Hepatocyte (in vitro differentiated cells): ENCODE results near the gene TSFM. TPM values are rescaled to one million over a fixed set of nuclear protein-coding genes. Genes with fewer than 3 reads are reported as not detected.

Source experiments
- DNase-seq: peaks from one replicate; pipeline ENCODE4 v3.0.0-alpha.2; 2016; ENCODE audit warnings: low spot score
- H2AFZ ChIP-seq: fragments of 200-600 bp; sonication (generic); 2 replicates; pipeline ENCODE4 v1.6.0; 2016; ENCODE audit warnings: antibody characterized with exemption, mild to moderate bottlenecking
- H3K27ac ChIP-seq: fragments of 200-600 bp; sonication (generic); 2 replicates; pipeline ENCODE4 v1.5.1; 2016; ENCODE audit warnings: mild to moderate bottlenecking
- H3K27me3 ChIP-seq: fragments of 200-600 bp; sonication (generic); 2 replicates; pipeline ENCODE4 v1.6.1; 2016
- H3K36me3 ChIP-seq: fragments of 200-600 bp; sonication (generic); replicated peaks from 2 replicates; pipeline ENCODE4 v1.5.1; 2016; ENCODE audit warnings: low read depth; ENCODE audit not compliant: insufficient read depth
- H3K4me1 ChIP-seq: fragments of 200-600 bp; sonication (generic); 2 replicates; pipeline ENCODE4 v1.5.1; 2016; ENCODE audit warnings: mild to moderate bottlenecking, moderate library complexity; ENCODE audit not compliant: insufficient read depth
- H3K4me2 ChIP-seq: fragments of 200-600 bp; sonication (generic); 2 replicates; pipeline ENCODE4 v1.6.0; 2016
- H3K4me3 ChIP-seq: fragments of 200-600 bp; sonication (generic); 2 replicates; pipeline ENCODE4 v1.5.1; 2016; ENCODE audit warnings: mild to moderate bottlenecking
- H3K79me2 ChIP-seq: fragments of 200-600 bp; sonication (generic); 2 replicates; pipeline ENCODE4 v1.6.0; 2017; ENCODE audit warnings: mild to moderate bottlenecking
- H3K9me2 ChIP-seq: fragments of 200-600 bp; sonication (generic); replicated peaks from 2 replicates; pipeline ENCODE4 v1.6.0; 2017; ENCODE audit warnings: mild to moderate bottlenecking; ENCODE audit not compliant: insufficient read depth
- H3K9me3 ChIP-seq: fragments of 200-600 bp; sonication (generic); 2 replicates; pipeline ENCODE4 v1.5.1; 2016; ENCODE audit warnings: low read depth, mild to moderate bottlenecking
- H4K20me1 ChIP-seq: fragments of 200-600 bp; sonication (generic); 2 replicates; pipeline ENCODE4 v1.6.0; 2016; ENCODE audit warnings: mild to moderate bottlenecking; ENCODE audit not compliant: insufficient read depth, poor library complexity, severe bottlenecking
- EZH2 ChIP-seq: fragments of 200-600 bp; sonication (generic); IDR thresholded peaks from 2 replicates; pipeline ENCODE4 v1.6.1; 2016; ENCODE audit warnings: antibody characterized with exemption, mild to moderate bottlenecking, borderline replicate concordance
- EZH2phosphoT487 ChIP-seq: fragments of 200-600 bp; sonication (generic); IDR thresholded peaks from one replicate; pipeline ENCODE4 v1.6.1; 2018; ENCODE audit warnings: antibody characterized with exemption, mild to moderate bottlenecking, low read depth, moderate library complexity; ENCODE audit not compliant: unreplicated experiment, severe bottlenecking
- WGBS: methylation state at CpG from one replicate; pipeline ENCODE4 v1.1.6; 2016; ENCODE audit warnings: low lambda C conversion rate; ENCODE audit errors: missing lambda C conversion rate; 5-methylcytosine and 5-hydroxymethylcytosine counted together
- polyA plus RNA-seq: library from polyadenylated mRNA; unstranded; fragments of >200 nt; fragmentation: Nextera tagmentation; extraction: Ambion mirVana; gene quantifications from 2 replicates; pipeline ENCODE4 v1.2.1, GENCODE V29; 2016
- total RNA-seq: library from RNA; depleted of rRNA; stranded (reverse); fragments of >200 nt; gene quantifications from 2 replicates; pipeline ENCODE4 v1.2.3, GENCODE V29; 2014
- TF ChIP-seq, protein P1 (sequence below): fragments of 200-600 bp; sonication (generic); IDR thresholded peaks from 2 replicates; pipeline ENCODE4 v1.5.1; 2016; ENCODE audit warnings: antibody characterized with exemption, mild to moderate bottlenecking; ENCODE audit not compliant: poor library complexity

The TSFM gene
- total and polyA plus RNA-seq, 2 experiments from 2014 or later: 15.7 to 38.9 TPM

- Histone ChIP-seq H3K27ac (no peak overlapping the region), H3K9me3 (no peaks in the 10 kb centered on the region), H3K79me2 (no peaks in the 10 kb centered on the region), H4K20me1 (peaks cover 6% of the 10 kb centered on the region), H3K9me2 (no peaks in the 10 kb centered on the region), H2AFZ (peak overlapping the region; percentile 84), H3K4me3 (peak overlapping the region; percentile 45), H3K36me3 (no peaks in the 10 kb centered on the region), H3K4me1 (peaks cover 28% of the 10 kb centered on the region), H3K27me3 (peaks cover 53% of the 10 kb centered on the region), H3K4me2 (peak overlapping the region; percentile 96)
- no peak for DNase-seq
- WGBS: 22% methylated on average over 17 of the region's 17 CpGs
- TF ChIP-seq EZH2phosphoT487 (no peak), EZH2 (no peak)
- TF ChIP-seq, protein P1, sequence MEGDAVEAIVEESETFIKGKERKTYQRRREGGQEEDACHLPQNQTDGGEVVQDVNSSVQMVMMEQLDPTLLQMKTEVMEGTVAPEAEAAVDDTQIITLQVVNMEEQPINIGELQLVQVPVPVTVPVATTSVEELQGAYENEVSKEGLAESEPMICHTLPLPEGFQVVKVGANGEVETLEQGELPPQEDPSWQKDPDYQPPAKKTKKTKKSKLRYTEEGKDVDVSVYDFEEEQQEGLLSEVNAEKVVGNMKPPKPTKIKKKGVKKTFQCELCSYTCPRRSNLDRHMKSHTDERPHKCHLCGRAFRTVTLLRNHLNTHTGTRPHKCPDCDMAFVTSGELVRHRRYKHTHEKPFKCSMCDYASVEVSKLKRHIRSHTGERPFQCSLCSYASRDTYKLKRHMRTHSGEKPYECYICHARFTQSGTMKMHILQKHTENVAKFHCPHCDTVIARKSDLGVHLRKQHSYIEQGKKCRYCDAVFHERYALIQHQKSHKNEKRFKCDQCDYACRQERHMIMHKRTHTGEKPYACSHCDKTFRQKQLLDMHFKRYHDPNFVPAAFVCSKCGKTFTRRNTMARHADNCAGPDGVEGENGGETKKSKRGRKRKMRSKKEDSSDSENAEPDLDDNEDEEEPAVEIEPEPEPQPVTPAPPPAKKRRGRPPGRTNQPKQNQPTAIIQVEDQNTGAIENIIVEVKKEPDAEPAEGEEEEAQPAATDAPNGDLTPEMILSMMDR: no peak
Measured at GRCh38 chr12:57764662-57765002, 18.0 kb upstream of the TSFM start.

GRCh38 chr12:57765003-57765697 is 17.4 kb upstream of the TSFM start:
- H3K36me3 ChIP-seq: no peaks in the 10 kb centered on the region
- TF ChIP-seq EZH2phosphoT487 (peak; percentile 86), EZH2 (peak; percentile 98)
- TF ChIP-seq, protein P1: peak; percentile 36
- peak overlapping the region; percentile 96 for H3K4me2 ChIP-seq
- peaks cover 28% of the 10 kb centered on the region for H3K4me1 ChIP-seq
- peak overlapping the region; percentile 45 for H3K4me3 ChIP-seq
- DNase-seq: peak; percentile 50
- no peak overlapping the region for H3K27ac ChIP-seq
- H3K79me2 ChIP-seq: peaks cover 1% of the 10 kb centered on the region
- no peaks in the 10 kb centered on the region for H3K9me3 ChIP-seq
- no peaks in the 10 kb centered on the region for H3K9me2 ChIP-seq
- H2AFZ ChIP-seq: peak overlapping the region; percentile 84
- peaks cover 1% of the 10 kb centered on the region for H4K20me1 ChIP-seq
- 2% methylated on average over 59 of the region's 60 CpGs for WGBS
- peaks cover 53% of the 10 kb centered on the region for H3K27me3 ChIP-seq

- TF ChIP-seq, protein P1: no peak
- TF ChIP-seq EZH2: peak; percentile 61
- peak; percentile 23 for TF ChIP-seq EZH2phosphoT487
- H4K20me1 ChIP-seq: no peaks in the 10 kb centered on the region
- no peak for DNase-seq
- H3K4me1 ChIP-seq: peaks cover 28% of the 10 kb centered on the region
- no peak overlapping the region for H3K27ac ChIP-seq
- H3K9me3 ChIP-seq: no peaks in the 10 kb centered on the region
- H2AFZ ChIP-seq: peak overlapping the region; percentile 84
- peak overlapping the region; percentile 45 for H3K4me3 ChIP-seq
- WGBS: 5% methylated on average over 40 of the region's 40 CpGs
- no peaks in the 10 kb centered on the region for H3K36me3 ChIP-seq
- H3K27me3 ChIP-seq: peaks cover 53% of the 10 kb centered on the region
- H3K79me2 ChIP-seq: peaks cover 7% of the 10 kb centered on the region
- no peaks in the 10 kb centered on the region for H3K9me2 ChIP-seq
- H3K4me2 ChIP-seq: peak overlapping the region; percentile 96
Measured at GRCh38 chr12:57765698-57766463, 16.7 kb upstream of the TSFM start.
